GM12878 (cell line): ENCODE measurements around the gene LRP5. TPM values are rescaled to one million over a fixed set of nuclear protein-coding genes. Genes with fewer than 3 reads are reported as not detected.

Source experiments
- ATAC-seq: fragments of 200-7000 bp; cut with Tn5 transposase; 3 replicates; pipeline ENCODE4 v1.9.1; 2020; ENCODE audit warnings: mild to moderate bottlenecking, moderate library complexity
- BruUV-seq: library from RNA; stranded (reverse); fragments of 400-500 nt; replicated peaks from 2 replicates; lab custom pipeline; 2021; lab: Mats Ljungman, UMichigan
- CTCF ChIA-PET: fragments of 300-600 bp; sonication (Branson Sonifier 250); formaldehyde crosslinking; extraction: SDS; loops from one replicate; lab custom pipeline; 2021; ENCODE audit warnings: inconsistent platforms; lab: Yijun Ruan, JAX
- POLR2A ChIA-PET: fragments of 350-600 bp; formaldehyde crosslinking; extraction: SDS; loops from one replicate; lab custom pipeline; 2021; ENCODE audit warnings: inconsistent platforms; lab: Charles Lee
- RAD21 ChIA-PET: fragments of 300-600 bp; sonication (Branson Sonifier 250); formaldehyde crosslinking; loops from one replicate; lab custom pipeline; 2023; ENCODE audit warnings: antibody characterized with exemption; ENCODE audit not compliant: unreplicated experiment; lab: Charles Lee
- SMC1A ChIA-PET: fragments of 300-600 bp; sonication (Branson Sonifier 250); formaldehyde crosslinking; loops from one replicate; lab custom pipeline; 2023; ENCODE audit not compliant: unreplicated experiment, uncharacterized antibody; lab: Charles Lee
- DNase-seq: peaks from one replicate; pipeline ENCODE4 v3.0.0-alpha.2; 2011; ENCODE audit warnings: low read depth, low spot score
- FAIRE-seq: peaks from 3 replicates; lab custom pipeline; 2011; peaks lifted over from hg19 to GRCh38; lab: Jason Lieb, UNC
- H2AFZ ChIP-seq: 2 replicates; pipeline ENCODE4 v1.6.0; 2011; ENCODE audit warnings: low read depth, low read length, control low read depth; ENCODE audit not compliant: control insufficient read depth
- H3K27ac ChIP-seq: 2 replicates; pipeline ENCODE4 v1.5.1; 2011; ENCODE audit warnings: control low read depth; ENCODE audit not compliant: control insufficient read depth, insufficient read depth
- H3K27me3 ChIP-seq, 2 experiments: replicated peaks in 1 of 2; 2 replicates each; pipeline versions ENCODE4 v1.6.0 to v1.6.1; 2011; ENCODE audit warnings: low read length in 1 of 2; ENCODE audit not compliant: control insufficient read depth in 2 of 2, insufficient read depth in 2 of 2
- H3K36me3 ChIP-seq, 2 experiments: 2 replicates each; pipeline ENCODE4 v1.5.1; 2011; ENCODE audit warnings: low read length in 1 of 2; ENCODE audit not compliant: control insufficient read depth in 2 of 2, insufficient read depth in 2 of 2
- H3K4me1 ChIP-seq: 2 replicates; pipeline ENCODE4 v1.6.1; 2011; ENCODE audit warnings: mild to moderate bottlenecking, low read length, moderate library complexity, mixed read lengths; ENCODE audit not compliant: control insufficient read depth, insufficient read depth
- H3K4me2 ChIP-seq: 2 replicates; pipeline ENCODE4 v1.6.0; 2011; ENCODE audit warnings: control low read depth; ENCODE audit not compliant: control insufficient read depth, insufficient read depth
- H3K4me3 ChIP-seq: fragments of 200-600 bp; sonication (generic); 2 replicates; pipeline ENCODE4 v1.5.1; 2016
- H3K79me2 ChIP-seq: 2 replicates; pipeline ENCODE4 v1.6.0; 2011; ENCODE audit warnings: low read length; ENCODE audit not compliant: control insufficient read depth, insufficient read depth
- H3K9ac ChIP-seq: 2 replicates; pipeline ENCODE4 v1.8.0; 2011; ENCODE audit warnings: low read length, control low read depth, mixed read lengths; ENCODE audit not compliant: control insufficient read depth, insufficient read depth
- H3K9me3 ChIP-seq: replicated peaks from 3 replicates; pipeline ENCODE4 v1.5.1; 2011; ENCODE audit warnings: mild to moderate bottlenecking, low read length; ENCODE audit not compliant: control insufficient read depth, insufficient read depth
- H4K20me1 ChIP-seq: 2 replicates; pipeline ENCODE4 v1.6.0; 2011; ENCODE audit not compliant: control insufficient read depth, insufficient read depth
- ATF7 ChIP-seq: fragments of 450-650 bp; IDR thresholded peaks from 2 replicates; pipeline ENCODE4 v1.6.1; 2016; ENCODE audit warnings: low read depth, mild to moderate bottlenecking
- CBFB ChIP-seq: IDR thresholded peaks from 2 replicates; pipeline ENCODE4 v1.6.1; 2016; ENCODE audit warnings: antibody characterized with exemption, low read depth
- ESRRA ChIP-seq: IDR thresholded peaks from 2 replicates; pipeline ENCODE4 v1.6.1; 2012; ENCODE audit warnings: mild to moderate bottlenecking, low read length, improper control_type of control experiment
- GABPA ChIP-seq: IDR thresholded peaks from 2 replicates; pipeline ENCODE4 v1.6.1; 2014; ENCODE audit warnings: antibody characterized with exemption, low read depth, mild to moderate bottlenecking, inconsistent platforms
- NFYA ChIP-seq: IDR thresholded peaks from 2 replicates; pipeline ENCODE4 v1.6.1; 2011; ENCODE audit warnings: low read depth, mild to moderate bottlenecking, low read length, improper control_type of control experiment, borderline replicate concordance
- SIN3A ChIP-seq: IDR thresholded peaks from 2 replicates; pipeline ENCODE4 v1.6.1; 2012; ENCODE audit warnings: low read depth, low read length, improper control_type of control experiment
- SP1 ChIP-seq: IDR thresholded peaks from one replicate; pipeline ENCODE4 v1.6.1; 2011; ENCODE audit warnings: low read depth, low read length
- SUPT20H ChIP-seq: IDR thresholded peaks from 2 replicates; pipeline ENCODE4 v1.6.1; 2011; ENCODE audit warnings: low read depth, mild to moderate bottlenecking, low read length, moderate library complexity, borderline replicate concordance; ENCODE audit not compliant: control insufficient read depth
- WGBS: methylation state at CpG from one replicate; pipeline ENCODE4 v1.1.6; 2016; ENCODE audit warnings: low lambda C conversion rate; ENCODE audit not compliant: insufficient replicate concordance, insufficient coverage; ENCODE audit errors: missing lambda C conversion rate; 5-methylcytosine and 5-hydroxymethylcytosine counted together
- in situ Hi-C: fragments of 300-500 bp; cut with MboI; formaldehyde crosslinking; loops from 9 replicates; pipeline ENCODE4 v1.14.3; 2018; ENCODE audit warnings: mixed read lengths
- intact Hi-C: fragments of 100-400 bp; cut with micrococcal nuclease; formaldehyde crosslinking; loops from one replicate; pipeline ENCODE4 v1.14.2; 2022; ENCODE audit not compliant: unreplicated experiment
- polyA plus RNA-seq, 11 experiments: library from polyadenylated mRNA; depleted of rRNA in 4 of 11; unstranded in 6 of 11; stranded (reverse) in 5 of 11; fragments of >200 nt; fragmentation: Nextera tagmentation in 4 of 11; fragmentation: Illumina TruSeq in 1 of 11; extraction: Ambion mirVana in 4 of 11; extraction: Trizol in 1 of 11; gene quantifications; 1 replicate in 1 of 11; 2 replicates in 10 of 11; pipeline versions ENCODE4 v1.2.1 to v1.2.3, GENCODE V29; 2011 to 2016; ENCODE audit warnings: inconsistent platforms in 2 of 11, missing spikeins in 2 of 11, low read depth in 1 of 11
- total RNA-seq, 4 experiments: library from RNA; depleted of rRNA in 3 of 4; stranded (reverse); fragments of >200 nt in 3 of 4; fragmentation: Illumina TruSeq in 1 of 4; extraction: Trizol in 1 of 4; gene quantifications; 2 replicates each; pipeline versions ENCODE4 v1.2.1 to v1.2.3, GENCODE V29; 2013 to 2021
- TF ChIP-seq, protein P1 (sequence below): fragments of 450-650 bp; conservative IDR thresholded peaks from 2 replicates; pipeline ENCODE4 v1.6.1; 2017; ENCODE audit warnings: mild to moderate bottlenecking, moderate library complexity

Gene LRP5
- total and polyA plus RNA-seq, 10 of the 15 experiments (the other 5 are each of a cell fraction or from before 2014, with no cell fraction given), result 0.37 to 34.0 (median 6.6) TPM

DNA sequence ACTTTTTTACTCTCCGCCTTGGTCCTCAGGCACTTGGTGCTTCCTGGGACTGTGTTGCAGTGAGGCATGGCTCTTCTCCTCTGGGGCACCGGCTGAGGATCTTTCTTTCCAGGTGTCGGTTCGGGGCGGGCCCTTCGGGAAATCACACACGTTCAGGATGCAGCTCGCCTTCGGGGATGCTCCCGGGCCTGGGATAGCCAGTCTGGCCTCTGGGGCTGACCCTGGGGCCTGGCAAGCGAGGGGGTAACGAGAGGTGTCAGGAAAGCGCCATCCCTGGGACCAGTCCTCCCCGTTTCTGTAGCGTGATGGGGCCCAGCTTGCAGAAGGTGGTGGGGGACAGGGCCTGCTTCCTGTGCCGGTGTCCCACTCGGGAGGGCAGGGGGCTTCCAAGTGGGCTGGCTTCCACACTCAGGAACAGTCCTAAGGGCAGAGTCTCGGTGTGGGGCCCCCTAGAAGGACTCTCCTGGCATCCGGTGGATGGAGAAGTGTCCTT, 53.6 kb downstream of the LRP5 start:
- ATAC-seq, result no peak
- ChIA-PET SMC1A (no interaction called here), POLR2A (no interaction called here), RAD21 (no interaction called here), CTCF (no interaction called here)
- no peaks in the 10 kb centered on the region for H3K27me3 ChIP-seq
- no peaks in the 10 kb centered on the region for H4K20me1 ChIP-seq
- no peak overlapping the region for H3K27ac ChIP-seq
- no peak overlapping the region for H2AFZ ChIP-seq
- BruUV-seq, result no TSS peak
- H3K9me3 ChIP-seq, result no peaks in the 10 kb centered on the region
- H3K36me3 ChIP-seq, result peaks cover 0 to 3% of the 10 kb centered on the region in 2 experiments; a peak in 3 of 4 replicates
- H3K4me1 ChIP-seq, result peaks cover 27% of the 10 kb centered on the region
- H3K9ac ChIP-seq, result no peak overlapping the region
- in situ Hi-C loops, result no loop called here
- no peak overlapping the region for H3K4me2 ChIP-seq
- no peak overlapping the region for H3K4me3 ChIP-seq
- no peak for DNase-seq
- 89% methylated on average over 19 of the region's 19 CpGs for WGBS
- no peaks in the 10 kb centered on the region for H3K79me2 ChIP-seq
- no peak for FAIRE-seq
- intact Hi-C loops, result no loop called here
- TF ChIP-seq GABPA, result no peak
- TF ChIP-seq ESRRA, result no peak
- no peak for TF ChIP-seq SIN3A
- no peak for TF ChIP-seq CBFB
- TF ChIP-seq SP1, result no peak
- no peak for TF ChIP-seq SUPT20H
- TF ChIP-seq, protein P1, sequence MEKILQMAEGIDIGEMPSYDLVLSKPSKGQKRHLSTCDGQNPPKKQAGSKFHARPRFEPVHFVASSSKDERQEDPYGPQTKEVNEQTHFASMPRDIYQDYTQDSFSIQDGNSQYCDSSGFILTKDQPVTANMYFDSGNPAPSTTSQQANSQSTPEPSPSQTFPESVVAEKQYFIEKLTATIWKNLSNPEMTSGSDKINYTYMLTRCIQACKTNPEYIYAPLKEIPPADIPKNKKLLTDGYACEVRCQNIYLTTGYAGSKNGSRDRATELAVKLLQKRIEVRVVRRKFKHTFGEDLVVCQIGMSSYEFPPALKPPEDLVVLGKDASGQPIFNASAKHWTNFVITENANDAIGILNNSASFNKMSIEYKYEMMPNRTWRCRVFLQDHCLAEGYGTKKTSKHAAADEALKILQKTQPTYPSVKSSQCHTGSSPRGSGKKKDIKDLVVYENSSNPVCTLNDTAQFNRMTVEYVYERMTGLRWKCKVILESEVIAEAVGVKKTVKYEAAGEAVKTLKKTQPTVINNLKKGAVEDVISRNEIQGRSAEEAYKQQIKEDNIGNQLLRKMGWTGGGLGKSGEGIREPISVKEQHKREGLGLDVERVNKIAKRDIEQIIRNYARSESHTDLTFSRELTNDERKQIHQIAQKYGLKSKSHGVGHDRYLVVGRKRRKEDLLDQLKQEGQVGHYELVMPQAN, result no peak
- TF ChIP-seq ATF7, result no peak
- no peak for TF ChIP-seq NFYA
